ENCODE results near the gene GNB2. TPM values are rescaled to one million over a fixed set of nuclear protein-coding genes. Genes with fewer than 3 reads are reported as not detected.
"Not testable (repeated sequence)": the region's sequence is repeated elsewhere in the genome, so short reads cannot be mapped to it uniquely, and the experiment has no call there.

Gene GNB2
- total RNA-seq, 1 donor from 2014 or later = 245 TPM

- no peak for DNase-seq (ENCODE audit: low read depth)
- TF ChIP-seq CTCF (conservative IDR thresholded peaks at IDR 0.05; ENCODE audit: low read depth, low read length) = no peak
- peak overlapping the region; percentile 76 for H3K4me3 ChIP-seq (ENCODE audit: low read depth, low read length)
Measured at GRCh38 chr7:100693312-100694097, 20.0 kb downstream of the GNB2 start.

- TF ChIP-seq CTCF (conservative IDR thresholded peaks at IDR 0.05; ENCODE audit: low read depth, low read length) = no peak
- no peak for DNase-seq (ENCODE audit: low read depth)
- peak within 1 kb of the TSS; percentile 76 for H3K4me3 ChIP-seq (ENCODE audit: low read depth, low read length)
Measured at GRCh38 chr7:100694098-100694745, 20.7 kb downstream of the GNB2 start, which contains the start of gene GIGYF1. GIGYF1 (minus strand) TSS chr7:100694250; CDS start chr7:100688238, 6,012 bp downstream.

- no peak overlapping the region for H3K4me3 ChIP-seq (ENCODE audit: low read depth, low read length)
- DNase-seq (ENCODE audit: low read depth) = no peak
- TF ChIP-seq CTCF (conservative IDR thresholded peaks at IDR 0.05; ENCODE audit: low read depth, low read length) = no peak
Measured at GRCh38 chr7:100696123-100696521, 22.6 kb downstream of the GNB2 start.

GRCh38 chr7:100699018-100699417, 25.5 kb downstream of the GNB2 start:
- no peak overlapping the region for H3K4me3 ChIP-seq (ENCODE audit: low read depth, low read length)
- DNase-seq (ENCODE audit: low read depth) = no peak

GRCh38 chr7:100701089-100701488, 27.5 kb downstream of the GNB2 start:
- DNase-seq (ENCODE audit: low read depth); H3K4me3 ChIP-seq (ENCODE audit: low read depth, low read length): not testable (repeated sequence)

More at GRCh38 chr7:100699018-100699417, 25.5 kb downstream of the GNB2 start:
- TF ChIP-seq CTCF (conservative IDR thresholded peaks at IDR 0.05; ENCODE audit: low read depth, low read length) = no peak

DNA sequence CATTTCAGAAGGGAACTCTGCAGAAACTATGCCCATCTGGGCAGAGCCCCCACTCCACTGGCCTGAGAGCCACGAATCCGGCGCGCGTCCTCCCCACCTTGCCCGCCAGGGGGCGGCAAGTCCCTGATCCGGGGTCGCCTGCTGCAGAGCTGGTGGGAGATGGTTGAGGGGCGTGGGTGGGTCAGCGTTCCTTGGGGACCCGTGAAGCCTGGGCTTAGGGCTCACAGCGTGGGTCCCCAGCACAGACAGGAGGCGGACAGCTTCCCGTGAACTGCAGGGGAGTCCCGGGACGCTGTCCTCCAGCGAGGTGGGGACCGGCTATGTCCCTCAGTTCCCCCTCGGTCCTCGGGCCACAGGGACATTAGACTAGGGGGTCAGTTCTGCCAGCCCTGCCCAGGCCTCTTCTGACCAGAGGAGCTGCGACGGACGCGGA, 31.8 kb downstream of the GNB2 start:
- peak overlapping the region; percentile 97 for H3K4me3 ChIP-seq (ENCODE audit: low read depth, low read length)
- TF ChIP-seq CTCF (conservative IDR thresholded peaks at IDR 0.05; ENCODE audit: low read depth, low read length) = peak; percentile 81
- DNase-seq (ENCODE audit: low read depth) = no peak

- peak within 1 kb of the TSS; percentile 97 for H3K4me3 ChIP-seq (ENCODE audit: low read depth, low read length)
- DNase-seq (ENCODE audit: low read depth) = peak; percentile 64
- TF ChIP-seq CTCF (conservative IDR thresholded peaks at IDR 0.05; ENCODE audit: low read depth, low read length) = no peak
Measured at GRCh38 chr7:100705753-100706671, 32.5 kb downstream of the GNB2 start, which contains the start of gene POP7. POP7 (plus strand) TSS chr7:100706121; CDS start chr7:100706831, 710 bp downstream.

Data from epithelial cell of proximal tubule (primary cell).